Testis (tissue), 3 donors: Measurements from ENCODE around the gene C11orf91. TPM values are rescaled to one million over a fixed set of nuclear protein-coding genes. Genes with fewer than 3 reads are reported as not detected.
"Not testable (repeated sequence)": the region's sequence is repeated elsewhere in the genome, so short reads cannot be mapped to it uniquely, and the experiment has no call there.

Experiments
- DNase-seq: peaks from one replicate; pipeline ENCODE4 v3.0.0-alpha.2; 2019
- H3K27ac ChIP-seq, 2 donors: fragments of 200-600 bp; sonication (generic); one replicate each; pipeline ENCODE4 v1.5.1; 2019
- H3K27me3 ChIP-seq: fragments of 200-600 bp; sonication (generic); one replicate; pipeline ENCODE4 v1.5.1; 2019
- H3K36me3 ChIP-seq: fragments of 200-600 bp; sonication (generic); one replicate; pipeline ENCODE4 v1.5.1; 2017; ENCODE audit warnings: low read depth; ENCODE audit errors: missing control alignments
- H3K4me1 ChIP-seq: fragments of 200-600 bp; sonication (generic); one replicate; pipeline ENCODE4 v1.5.1; 2019
- H3K4me3 ChIP-seq, 2 donors: fragments of 200-600 bp; sonication (generic); one replicate each; pipeline ENCODE4 v1.5.1; 2017 to 2019
- H3K9me3 ChIP-seq: fragments of 200-600 bp; sonication (generic); one replicate; pipeline ENCODE4 v1.5.1; 2017
- POLR2A ChIP-seq: fragments of 450-650 bp; IDR thresholded peaks from one replicate; pipeline ENCODE4 v1.6.1; 2017; ENCODE audit warnings: antibody characterized with exemption, mild to moderate bottlenecking, moderate library complexity
- WGBS, 2 donors: methylation state at CpG; one replicate each; pipeline ENCODE4 v1.1.5; 2018; 5-methylcytosine and 5-hydroxymethylcytosine counted together
- intact Hi-C: fragments of 100-400 bp; cut with DNase I; formaldehyde crosslinking; loops from one replicate; pipeline ENCODE4 v1.15.1; 2023; ENCODE audit warnings: low total_unique reads
- polyA plus RNA-seq: library from polyadenylated mRNA; stranded (reverse); fragments of 350-450 nt; fragmentation: Illumina TruSeq; extraction: RNeasy Lipid Tissue Mini Kit (QIAGEN cat#74804); gene quantifications from one replicate; pipeline ENCODE4 v1.2.3, GENCODE V29; 2014; ENCODE audit warnings: low read depth, low replicate concordance; ENCODE audit not compliant: insufficient read depth
- total RNA-seq, 2 donors: library from RNA; depleted of rRNA; stranded (reverse); fragments of >200 nt; gene quantifications; one replicate each; pipeline ENCODE4 v1.2.3, GENCODE V29; 2016
- TF ChIP-seq, protein P1 (sequence below), 3 experiments: fragments of 450-650 bp in 2 of 3; fragments of 200-600 bp in 1 of 3; sonication (generic) in 1 of 3; IDR thresholded peaks; one replicate each; pipeline ENCODE4 v1.5.1; 2016 to 2019; ENCODE audit warnings: antibody characterized with exemption in 3 of 3, mild to moderate bottlenecking in 2 of 3, moderate library complexity in 1 of 3

Gene C11orf91
- total and polyA plus RNA-seq, 3 donors from 2014 or later, result 0.81 to 12.8 TPM; not detected in 1

- Histone ChIP-seq H3K4me3 (peak overlapping the region; percentile 90 to 95), H3K36me3 (no peaks in the 10 kb centered on the region), H3K27ac (peak overlapping the region; percentile 83 to 96), H3K9me3 (no peaks in the 10 kb centered on the region), H3K4me1 (peaks cover 17% of the 10 kb centered on the region), H3K27me3 (no peaks in the 10 kb centered on the region)
- DNase-seq, result peak; percentile 42
- 2 to 7% methylated on average over 15 of the region's 15 CpGs for WGBS, 2 donors
- TF ChIP-seq, protein P1, sequence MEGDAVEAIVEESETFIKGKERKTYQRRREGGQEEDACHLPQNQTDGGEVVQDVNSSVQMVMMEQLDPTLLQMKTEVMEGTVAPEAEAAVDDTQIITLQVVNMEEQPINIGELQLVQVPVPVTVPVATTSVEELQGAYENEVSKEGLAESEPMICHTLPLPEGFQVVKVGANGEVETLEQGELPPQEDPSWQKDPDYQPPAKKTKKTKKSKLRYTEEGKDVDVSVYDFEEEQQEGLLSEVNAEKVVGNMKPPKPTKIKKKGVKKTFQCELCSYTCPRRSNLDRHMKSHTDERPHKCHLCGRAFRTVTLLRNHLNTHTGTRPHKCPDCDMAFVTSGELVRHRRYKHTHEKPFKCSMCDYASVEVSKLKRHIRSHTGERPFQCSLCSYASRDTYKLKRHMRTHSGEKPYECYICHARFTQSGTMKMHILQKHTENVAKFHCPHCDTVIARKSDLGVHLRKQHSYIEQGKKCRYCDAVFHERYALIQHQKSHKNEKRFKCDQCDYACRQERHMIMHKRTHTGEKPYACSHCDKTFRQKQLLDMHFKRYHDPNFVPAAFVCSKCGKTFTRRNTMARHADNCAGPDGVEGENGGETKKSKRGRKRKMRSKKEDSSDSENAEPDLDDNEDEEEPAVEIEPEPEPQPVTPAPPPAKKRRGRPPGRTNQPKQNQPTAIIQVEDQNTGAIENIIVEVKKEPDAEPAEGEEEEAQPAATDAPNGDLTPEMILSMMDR (IDR thresholded peaks at IDR 0.05), result no peak
- no peak for TF ChIP-seq POLR2A
- intact Hi-C loops, result no loop called here
Measured at GRCh38 chr11:33734441-33735270, 34.0 kb upstream of the C11orf91 start.

DNA sequence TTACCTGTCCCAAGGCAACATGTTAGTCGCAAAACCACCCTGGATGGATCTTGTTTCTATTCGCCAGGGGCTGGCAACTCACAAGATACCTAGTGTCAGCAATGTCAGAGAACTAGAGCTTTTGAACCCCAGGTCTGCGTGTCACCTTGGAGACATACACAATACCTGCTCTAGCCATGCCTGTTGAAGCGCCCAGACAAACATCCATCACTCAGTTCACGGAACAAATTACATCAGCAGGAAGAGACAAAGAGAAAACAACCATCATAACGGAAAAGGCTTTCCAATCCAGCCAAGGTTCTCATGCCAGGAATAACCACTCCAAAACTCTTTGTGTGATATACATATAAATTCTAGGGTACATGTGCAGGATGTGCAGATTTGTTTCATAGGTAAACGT lies 33.4 kb upstream of the C11orf91 start:
- WGBS, 2 donors, result 43 to 68% methylated on average over 7 of the region's 7 CpGs
- intact Hi-C loops, result no loop called here
- Histone ChIP-seq H3K36me3 (no peaks in the 10 kb centered on the region), H3K27ac (peak overlapping the region in 1 of 2 donors; percentile 96), H3K4me3 (no peak overlapping the region), H3K27me3 (no peaks in the 10 kb centered on the region), H3K9me3 (no peaks in the 10 kb centered on the region), H3K4me1 (peaks cover 17% of the 10 kb centered on the region)
- no peak for TF ChIP-seq POLR2A
- TF ChIP-seq, protein P1 (IDR thresholded peaks at IDR 0.05), result no peak
- DNase-seq, result no peak

DNA sequence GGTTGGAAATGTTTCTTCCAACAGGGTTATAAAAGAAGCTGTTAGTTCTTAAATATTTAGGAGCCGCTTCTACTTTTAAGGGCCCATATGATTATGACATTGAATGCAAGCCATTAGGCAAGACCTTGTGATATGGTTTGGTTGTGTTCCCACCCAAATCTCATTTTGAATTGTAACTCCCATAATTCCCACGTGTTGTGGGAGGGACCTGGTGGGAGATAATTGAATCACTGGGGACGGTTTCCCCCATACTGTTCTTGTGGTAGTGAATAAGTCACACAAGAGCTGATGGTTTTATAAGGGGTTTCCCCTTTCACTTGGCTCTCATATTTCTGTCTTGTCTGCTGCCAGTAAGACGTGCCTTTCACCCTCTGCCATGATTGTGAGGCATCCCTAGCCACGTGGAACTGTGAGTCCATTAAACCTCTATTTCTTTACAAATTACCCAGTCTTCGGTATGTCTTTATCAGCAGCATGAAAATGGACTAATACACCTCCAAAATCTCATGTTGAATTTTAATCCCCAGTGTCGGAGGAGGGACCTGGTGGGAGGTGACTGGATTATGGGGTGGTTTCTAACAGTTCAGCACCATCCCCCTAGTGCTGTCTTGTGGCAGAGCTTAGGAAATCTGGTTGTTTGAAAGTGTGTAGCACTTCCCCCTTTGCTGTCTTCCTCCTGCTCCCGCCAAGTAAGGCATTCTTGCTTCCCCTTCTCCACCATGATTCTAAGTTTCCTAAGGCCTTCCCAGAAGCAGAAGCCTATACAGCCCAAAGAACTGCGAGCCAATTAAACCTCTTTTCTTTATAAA lies 31.3 kb upstream of the C11orf91 start:
- no peak for DNase-seq
- no peaks in the 10 kb centered on the region for H3K36me3 ChIP-seq
- intact Hi-C loops, result no loop called here
- no peaks in the 10 kb centered on the region for H3K27me3 ChIP-seq
- TF ChIP-seq, protein P1 (IDR thresholded peaks at IDR 0.05), result no peak
- no peaks in the 10 kb centered on the region for H3K9me3 ChIP-seq
- H3K4me1 ChIP-seq, result peaks cover 10% of the 10 kb centered on the region
- WGBS, 2 donors, result 77 to 79% methylated on average over 9 of the region's 9 CpGs
- H3K27ac ChIP-seq, result peak overlapping the region in 1 of 2 donors; percentile 5
- H3K4me3 ChIP-seq, result no peak overlapping the region

- Histone ChIP-seq H3K27ac (no peak overlapping the region), H3K36me3 (no peaks in the 10 kb centered on the region), H3K9me3 (no peaks in the 10 kb centered on the region), H3K4me1 (peaks cover 7% of the 10 kb centered on the region), H3K27me3 (no peaks in the 10 kb centered on the region), H3K4me3 (no peak overlapping the region)
- 76 to 77% methylated on average over 7 of the region's 7 CpGs for WGBS, 2 donors
- intact Hi-C loops, result no loop called here
- TF ChIP-seq, protein P1 (IDR thresholded peaks at IDR 0.05), result no peak
- TF ChIP-seq POLR2A, result no peak
- no peak for DNase-seq
Measured at GRCh38 chr11:33730716-33731115, 30.1 kb upstream of the C11orf91 start.

GRCh38 chr11:33729072-33729664 lies 28.5 kb upstream of the C11orf91 start:
- H3K36me3 ChIP-seq, H3K27me3 ChIP-seq, H3K27ac ChIP-seq, intact Hi-C loops, H3K9me3 ChIP-seq, DNase-seq, H3K4me1 ChIP-seq, H3K4me3 ChIP-seq: not testable (repeated sequence)
- WGBS, 2 donors, result 79% methylated on average over 5 of the region's 5 CpGs

GRCh38 chr11:33727539-33727938 lies 26.9 kb upstream of the C11orf91 start:
- H3K27ac ChIP-seq, H3K9me3 ChIP-seq, H3K27me3 ChIP-seq, DNase-seq, intact Hi-C loops, H3K4me3 ChIP-seq, H3K36me3 ChIP-seq: not testable (repeated sequence)
- peaks cover 24% of the 10 kb centered on the region for H3K4me1 ChIP-seq
- 47 to 57% methylated on average over 1 of the region's 1 CpG for WGBS, 2 donors
